ENCODE data around the gene PC. TPM values are rescaled to one million over a fixed set of nuclear protein-coding genes. Genes with fewer than 3 reads are reported as not detected.

PC gene
- polyA plus RNA-seq, 3 donors, result 4.6 to 7.1 (median 6.0) TPM

DNA sequence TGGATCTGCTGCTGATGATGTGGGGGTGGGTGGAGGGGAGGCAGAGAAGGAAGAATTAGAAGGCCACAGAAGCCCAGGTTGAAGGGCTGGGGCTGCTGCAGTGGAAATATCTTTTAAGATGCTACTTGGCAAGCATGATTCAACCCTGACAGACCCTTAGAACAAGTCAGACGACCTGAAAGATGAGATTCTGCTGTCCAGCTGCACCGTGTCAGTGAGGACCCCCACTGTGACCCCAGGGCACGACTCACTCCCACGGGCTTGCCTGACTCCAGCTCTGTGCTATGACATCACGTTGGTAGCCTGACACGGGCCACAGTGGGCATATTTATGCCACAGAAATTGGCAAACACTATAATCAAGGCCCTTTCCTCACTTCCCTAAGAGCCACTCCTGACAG is 65.3 kb downstream of the PC start:
- no peak overlapping the region for H3K27ac Mint-ChIP-seq
- WGBS (ENCODE audit: insufficient coverage), result 91% methylated on average over 6 of the region's 6 CpGs
- Histone ChIP-seq H3K4me2 (replicated peaks; ENCODE audit: extremely low read depth, low read length, poor library complexity, severe bottlenecking) (no peak overlapping the region), H3K36me3 (replicated peaks in 1 of 2; ENCODE audit: control insufficient read depth in 1 of 2, insufficient read depth in 2 of 2, low read length in 2 of 2) (no peaks in the 10 kb centered on the region), H3K79me2 (ENCODE audit: insufficient read depth, low read length) (no peaks in the 10 kb centered on the region), H2AFZ (ENCODE audit: insufficient read depth, low read depth, low read length, poor library complexity, severe bottlenecking) (no peak overlapping the region), H3K9ac (ENCODE audit: insufficient read depth, low read length, poor library complexity, severe bottlenecking) (no peak overlapping the region), H4K20me1 (ENCODE audit: insufficient read depth, low read length) (no peaks in the 10 kb centered on the region), H3K9me3 (replicated peaks in 1 of 2; ENCODE audit: control insufficient read depth in 1 of 2, insufficient read depth in 1 of 2, low read length in 2 of 2) (no peaks in the 10 kb centered on the region), H3K4me3 (replicated peaks in 1 of 3; ENCODE audit: low read depth in 2 of 3, low read length in 3 of 3) (no peak overlapping the region), H3K4me1 (ENCODE audit: control insufficient read depth in 1 of 2, insufficient read depth in 2 of 2, low read length in 2 of 2) (no peaks in the 10 kb centered on the region), H3K27me3 (ENCODE audit: control insufficient read depth in 2 of 2, insufficient read depth in 2 of 2, low read length in 2 of 2) (no peaks in the 10 kb centered on the region), H3K27ac (ENCODE audit: low read depth in 1 of 2, low read length in 2 of 2) (no peak overlapping the region)
- intact Hi-C loops (cut with micrococcal nuclease), result no loop called here
- H3K9me3 Mint-ChIP-seq, result no peaks in the 10 kb centered on the region
- H3K4me1 Mint-ChIP-seq, result peaks cover 7% of the 10 kb centered on the region
- no peak overlapping the region for H3K4me3 Mint-ChIP-seq
- no peak for TF ChIP-seq CTCF (IDR thresholded peaks at IDR 0.05)
- DNase-seq, result no peak
- peaks cover 0 to 3% of the 10 kb centered on the region in 2 donors for H3K36me3 Mint-ChIP-seq
- peaks cover 2 to 18% (median 9%) of the 10 kb centered on the region in 3 donors for H3K27me3 Mint-ChIP-seq (ENCODE audit: low read depth in 3 of 3)

GRCh38 chr11:66891851-66892660 is 66.1 kb downstream of the PC start:
- Histone ChIP-seq H4K20me1 (ENCODE audit: insufficient read depth, low read length) (no peaks in the 10 kb centered on the region), H3K9ac (ENCODE audit: insufficient read depth, low read length, poor library complexity, severe bottlenecking) (no peak overlapping the region), H3K27me3 (ENCODE audit: control insufficient read depth in 2 of 2, insufficient read depth in 2 of 2, low read length in 2 of 2) (no peaks in the 10 kb centered on the region), H3K9me3 (replicated peaks in 1 of 2; ENCODE audit: control insufficient read depth in 1 of 2, insufficient read depth in 1 of 2, low read length in 2 of 2) (no peaks in the 10 kb centered on the region), H3K79me2 (ENCODE audit: insufficient read depth, low read length) (no peaks in the 10 kb centered on the region), H3K4me1 (ENCODE audit: control insufficient read depth in 1 of 2, insufficient read depth in 2 of 2, low read length in 2 of 2) (no peaks in the 10 kb centered on the region), H3K4me3 (replicated peaks in 1 of 3; ENCODE audit: low read depth in 2 of 3, low read length in 3 of 3) (no peak overlapping the region), H3K27ac (ENCODE audit: low read depth in 1 of 2, low read length in 2 of 2) (no peak overlapping the region), H2AFZ (ENCODE audit: insufficient read depth, low read depth, low read length, poor library complexity, severe bottlenecking) (no peak overlapping the region), H3K36me3 (replicated peaks in 1 of 2; ENCODE audit: control insufficient read depth in 1 of 2, insufficient read depth in 2 of 2, low read length in 2 of 2) (no peaks in the 10 kb centered on the region), H3K4me2 (replicated peaks; ENCODE audit: extremely low read depth, low read length, poor library complexity, severe bottlenecking) (no peak overlapping the region)
- peak; percentile 22 to 66 (median 40) for DNase-seq
- WGBS (ENCODE audit: insufficient coverage), result 15% methylated on average over 3 of the region's 14 CpGs
- peak overlapping the region in 3 of 7 donors; percentile 2 to 29 (median 13) for H3K27ac Mint-ChIP-seq
- no peak for TF ChIP-seq CTCF (IDR thresholded peaks at IDR 0.05)
- intact Hi-C loops (cut with micrococcal nuclease), result no loop called here
- no peaks in the 10 kb centered on the region for H3K9me3 Mint-ChIP-seq
- H3K4me3 Mint-ChIP-seq, result no peak overlapping the region
- peaks cover 2 to 18% (median 9%) of the 10 kb centered on the region in 3 donors for H3K27me3 Mint-ChIP-seq (ENCODE audit: low read depth in 3 of 3)
- peaks cover 7% of the 10 kb centered on the region for H3K4me1 Mint-ChIP-seq
- H3K36me3 Mint-ChIP-seq, result peaks cover 0 to 3% of the 10 kb centered on the region in 2 donors
